ENCODE data around the gene ANKFY1.

The ANKFY1 gene

GRCh38 chr17:4215882-4216570, 47.8 kb downstream of the ANKFY1 start:
- no peak for TF ChIP-seq CTCF (IDR thresholded peaks at IDR 0.05)
- TF ChIP-seq ZFX (IDR thresholded peaks at IDR 0.05; ENCODE audit: borderline replicate concordance) = no peak
- no peak overlapping the region for H3K27ac ChIP-seq

GRCh38 chr17:4214157-4214556, 49.6 kb downstream of the ANKFY1 start:
- TF ChIP-seq CTCF (IDR thresholded peaks at IDR 0.05) (no peak), ZFX (IDR thresholded peaks at IDR 0.05; ENCODE audit: borderline replicate concordance) (no peak)

GRCh38 chr17:4209611-4210010, 54.2 kb downstream of the ANKFY1 start:
- H3K27ac ChIP-seq = no peak overlapping the region
- no peak for TF ChIP-seq CTCF (IDR thresholded peaks at IDR 0.05)
- TF ChIP-seq ZFX (IDR thresholded peaks at IDR 0.05; ENCODE audit: borderline replicate concordance) = no peak

More at GRCh38 chr17:4214157-4214556, 49.6 kb downstream of the ANKFY1 start:
- H3K27ac ChIP-seq = no peak overlapping the region

- H3K27ac ChIP-seq = no peak overlapping the region
- TF ChIP-seq CTCF (IDR thresholded peaks at IDR 0.05) = no peak
- TF ChIP-seq ZFX (IDR thresholded peaks at IDR 0.05; ENCODE audit: borderline replicate concordance) = no peak
These were observed 55.5 kb downstream of the ANKFY1 start for GRCh38 chr17:4208238-4208637.

GRCh38 chr17:4206962-4207361, 56.8 kb downstream of the ANKFY1 start:
- no peak overlapping the region for H3K27ac ChIP-seq
- TF ChIP-seq CTCF (IDR thresholded peaks at IDR 0.05) (no peak), ZFX (IDR thresholded peaks at IDR 0.05; ENCODE audit: borderline replicate concordance) (no peak)

GRCh38 chr17:4205917-4206316, 57.9 kb downstream of the ANKFY1 start:
- TF ChIP-seq CTCF (IDR thresholded peaks at IDR 0.05) = no peak
- TF ChIP-seq ZFX (IDR thresholded peaks at IDR 0.05; ENCODE audit: borderline replicate concordance) = no peak
- H3K27ac ChIP-seq = no peak overlapping the region

- no peak overlapping the region for H3K27ac ChIP-seq
- TF ChIP-seq CTCF (IDR thresholded peaks at IDR 0.05) = no peak
- TF ChIP-seq ZFX (IDR thresholded peaks at IDR 0.05; ENCODE audit: borderline replicate concordance) = no peak
These were observed 59.0 kb downstream of the ANKFY1 start for GRCh38 chr17:4204710-4205173.

Measured in 22Rv1 (cell line).